GM12864 (cell line): ENCODE results near the gene LRRTM4.
"Not testable (repeated sequence)": the region's sequence is repeated elsewhere in the genome, so short reads cannot be mapped to it uniquely, and the experiment has no call there.

Experiments used
- DNase-seq: peaks from one replicate; pipeline ENCODE4 v3.0.0-alpha.2; 2011; ENCODE audit warnings: low read depth
- H3K4me3 ChIP-seq: 2 replicates; pipeline ENCODE4 v1.5.1; 2011; ENCODE audit warnings: mild to moderate bottlenecking, low read depth, low read length, control low read depth
- TF ChIP-seq, protein P1 (sequence below): IDR thresholded peaks from 2 replicates; pipeline ENCODE4 v1.5.1; 2011; ENCODE audit warnings: low read depth, mild to moderate bottlenecking, moderate library complexity, low read length, control low read depth, inconsistent platforms; ENCODE audit errors: missing control alignments

LRRTM4 gene

DNA sequence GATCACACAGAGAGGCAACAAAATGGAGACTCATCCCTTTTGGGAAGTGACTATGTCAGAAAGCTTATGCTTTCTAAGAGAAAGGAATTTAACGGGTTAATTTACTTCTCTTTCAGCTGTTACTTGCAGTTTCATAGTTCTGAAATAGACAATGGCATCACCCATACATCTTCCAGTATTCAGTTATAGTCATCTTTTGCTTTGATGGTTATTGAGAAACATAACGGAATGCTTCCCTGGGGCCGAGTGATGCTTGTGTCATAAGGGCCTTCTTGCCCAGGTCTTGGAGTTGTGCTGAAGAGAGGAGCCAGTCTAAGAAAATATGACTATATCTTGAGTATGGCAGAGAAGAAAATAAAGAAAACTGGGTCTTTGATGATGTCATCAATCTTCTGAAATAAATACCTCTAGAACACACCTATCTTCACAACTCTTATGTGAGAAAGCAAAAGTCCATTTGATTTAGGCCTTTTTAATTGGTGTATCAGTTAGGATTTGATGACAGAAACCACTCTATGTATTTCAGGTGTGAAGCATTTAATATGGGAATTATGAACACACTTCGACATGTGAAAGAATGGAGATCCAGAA, 328.2 kb downstream of the LRRTM4 start:
- H3K4me3 ChIP-seq, result no peak overlapping the region
- TF ChIP-seq, protein P1, sequence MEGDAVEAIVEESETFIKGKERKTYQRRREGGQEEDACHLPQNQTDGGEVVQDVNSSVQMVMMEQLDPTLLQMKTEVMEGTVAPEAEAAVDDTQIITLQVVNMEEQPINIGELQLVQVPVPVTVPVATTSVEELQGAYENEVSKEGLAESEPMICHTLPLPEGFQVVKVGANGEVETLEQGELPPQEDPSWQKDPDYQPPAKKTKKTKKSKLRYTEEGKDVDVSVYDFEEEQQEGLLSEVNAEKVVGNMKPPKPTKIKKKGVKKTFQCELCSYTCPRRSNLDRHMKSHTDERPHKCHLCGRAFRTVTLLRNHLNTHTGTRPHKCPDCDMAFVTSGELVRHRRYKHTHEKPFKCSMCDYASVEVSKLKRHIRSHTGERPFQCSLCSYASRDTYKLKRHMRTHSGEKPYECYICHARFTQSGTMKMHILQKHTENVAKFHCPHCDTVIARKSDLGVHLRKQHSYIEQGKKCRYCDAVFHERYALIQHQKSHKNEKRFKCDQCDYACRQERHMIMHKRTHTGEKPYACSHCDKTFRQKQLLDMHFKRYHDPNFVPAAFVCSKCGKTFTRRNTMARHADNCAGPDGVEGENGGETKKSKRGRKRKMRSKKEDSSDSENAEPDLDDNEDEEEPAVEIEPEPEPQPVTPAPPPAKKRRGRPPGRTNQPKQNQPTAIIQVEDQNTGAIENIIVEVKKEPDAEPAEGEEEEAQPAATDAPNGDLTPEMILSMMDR, result no peak
- DNase-seq, result no peak

GRCh38 chr2:77192811-77193289, 329.3 kb downstream of the LRRTM4 start:
- H3K4me3 ChIP-seq, result no peak overlapping the region
- TF ChIP-seq, protein P1, result no peak
- DNase-seq, result no peak

GRCh38 chr2:77191665-77192064, 330.5 kb downstream of the LRRTM4 start:
- H3K4me3 ChIP-seq, result no peak overlapping the region
- TF ChIP-seq, protein P1, result no peak
- no peak for DNase-seq

DNA sequence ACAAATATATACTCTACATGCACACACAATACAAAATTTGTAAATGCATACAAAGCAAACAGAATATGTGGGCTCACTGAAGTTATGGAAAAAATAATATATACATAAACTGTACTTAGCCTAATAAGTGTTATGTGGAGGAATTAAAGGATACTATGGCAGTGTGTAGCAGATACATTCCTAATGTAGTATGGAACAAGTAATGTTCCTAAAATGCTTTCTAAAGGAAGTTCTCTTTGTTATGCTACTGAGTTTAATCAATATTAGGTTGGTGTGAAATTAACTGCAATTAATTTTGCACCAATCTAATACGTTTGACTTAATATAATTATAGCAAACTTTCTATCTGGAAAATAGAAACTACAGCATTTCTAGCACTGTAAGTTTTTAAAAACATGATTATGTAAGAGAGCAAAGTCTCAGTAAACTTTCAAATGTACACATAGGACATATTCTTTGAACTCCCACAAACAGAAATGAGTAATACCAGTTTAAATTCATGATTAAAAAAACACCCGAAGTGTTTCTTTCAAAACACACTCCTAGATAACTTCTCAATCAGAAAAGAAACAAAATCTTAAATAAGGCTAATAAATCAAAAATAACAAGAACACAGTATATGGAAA, 331.3 kb downstream of the LRRTM4 start:
- no peak for DNase-seq
- TF ChIP-seq, protein P1, result no peak
- no peak overlapping the region for H3K4me3 ChIP-seq

- no peak overlapping the region for H3K4me3 ChIP-seq
- TF ChIP-seq, protein P1, result no peak
- no peak for DNase-seq
These were observed 337.1 kb downstream of the LRRTM4 start for GRCh38 chr2:77185052-77185451.

GRCh38 chr2:77179297-77179696, 342.9 kb downstream of the LRRTM4 start:
- TF ChIP-seq, protein P1, result no peak
- DNase-seq, result no peak
- H3K4me3 ChIP-seq, result no peak overlapping the region

DNA sequence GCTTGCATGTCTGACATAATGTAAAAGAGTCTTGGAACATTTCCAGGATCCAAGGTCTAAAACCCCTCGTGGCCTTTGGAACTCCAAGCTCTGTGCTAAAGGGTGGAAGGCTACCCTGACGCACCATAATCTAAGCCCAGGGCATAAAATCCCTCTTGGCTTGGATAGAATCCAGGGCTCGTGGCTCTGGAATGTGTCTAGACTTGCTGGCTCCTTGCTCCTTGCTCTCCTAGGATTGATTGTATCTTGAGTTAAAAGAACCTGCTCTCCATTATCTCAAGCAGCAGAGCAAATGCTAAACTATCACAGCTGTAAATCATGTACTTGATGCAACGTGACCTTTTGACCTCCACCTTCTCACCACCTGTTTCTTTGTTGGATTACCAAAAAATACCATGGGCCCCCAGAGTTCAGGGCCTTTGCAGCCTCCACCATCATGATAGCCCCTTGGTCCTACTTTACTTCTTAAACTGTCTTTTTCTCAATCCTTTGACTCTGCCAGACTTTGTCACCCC, 346.9 kb downstream of the LRRTM4 start:
- not testable (repeated sequence) for H3K4me3 ChIP-seq, DNase-seq
